KMS-11 (cell line): ENCODE results near the gene SLC2A9.

Source experiments
- H2AFZ ChIP-seq: fragments of 200-600 bp; sonication (generic); 2 replicates; pipeline ENCODE4 v1.6.1; 2016; ENCODE audit warnings: antibody characterized with exemption, mixed run types, low read depth
- H3K27ac ChIP-seq: fragments of 200-600 bp; sonication (generic); 2 replicates; pipeline ENCODE4 v1.6.1; 2016; ENCODE audit warnings: mild to moderate bottlenecking, mixed run types
- H3K27me3 ChIP-seq: fragments of 200-600 bp; sonication (generic); 2 replicates; pipeline ENCODE4 v1.6.1; 2017; ENCODE audit warnings: mild to moderate bottlenecking, low read depth, mixed run types, moderate library complexity; ENCODE audit not compliant: insufficient read depth
- H3K36me3 ChIP-seq: fragments of 200-600 bp; sonication (generic); 2 replicates; pipeline ENCODE4 v1.6.1; 2017; ENCODE audit warnings: mild to moderate bottlenecking, mixed run types; ENCODE audit not compliant: insufficient read depth
- H3K4me1 ChIP-seq: fragments of 200-600 bp; sonication (generic); 2 replicates; pipeline ENCODE4 v1.6.1; 2016; ENCODE audit warnings: mild to moderate bottlenecking, low read depth, mixed run types; ENCODE audit not compliant: poor library complexity, severe bottlenecking
- H3K4me2 ChIP-seq: fragments of 200-600 bp; sonication (generic); 2 replicates; pipeline ENCODE4 v1.7.0; 2016; ENCODE audit warnings: mild to moderate bottlenecking, mixed run types
- H3K4me3 ChIP-seq: fragments of 200-600 bp; sonication (generic); IDR thresholded peaks from 2 replicates; pipeline ENCODE4 v1.6.1; 2017; ENCODE audit warnings: low read depth, low read length, mixed read lengths; ENCODE audit not compliant: insufficient read depth
- H3K79me2 ChIP-seq: fragments of 200-600 bp; sonication (generic); 2 replicates; pipeline ENCODE4 v1.6.1; 2016; ENCODE audit warnings: low read depth, mixed run types; ENCODE audit not compliant: insufficient read depth
- H3K9ac ChIP-seq: fragments of 200-600 bp; sonication (generic); 2 replicates; pipeline ENCODE4 v1.6.1; 2016; ENCODE audit warnings: mild to moderate bottlenecking, mixed run types
- H4K20me1 ChIP-seq: fragments of 200-600 bp; sonication (generic); 2 replicates; pipeline ENCODE4 v1.6.1; 2016; ENCODE audit warnings: mild to moderate bottlenecking, mixed run types; ENCODE audit not compliant: insufficient read depth
- CTCF ChIP-seq: fragments of 200-600 bp; sonication (generic); conservative IDR thresholded peaks from 2 replicates; pipeline ENCODE4 v1.6.1; 2017; ENCODE audit warnings: low read depth, mild to moderate bottlenecking, antibody characterized with exemption, low read length, moderate library complexity, mixed read lengths

SLC2A9 gene

GRCh38 chr4:10056334-10057022 is 35.2 kb upstream of the SLC2A9 start:
- H3K4me1 ChIP-seq = no peaks in the 10 kb centered on the region
- H3K9ac ChIP-seq = no peak overlapping the region
- H4K20me1 ChIP-seq = no peaks in the 10 kb centered on the region
- H3K27me3 ChIP-seq = no peaks in the 10 kb centered on the region
- no peak overlapping the region for H3K27ac ChIP-seq
- no peak overlapping the region for H3K4me3 ChIP-seq
- TF ChIP-seq CTCF = no peak
- H3K4me2 ChIP-seq = no peak overlapping the region
- no peaks in the 10 kb centered on the region for H3K79me2 ChIP-seq
- no peak overlapping the region for H2AFZ ChIP-seq
- no peaks in the 10 kb centered on the region for H3K36me3 ChIP-seq

DNA sequence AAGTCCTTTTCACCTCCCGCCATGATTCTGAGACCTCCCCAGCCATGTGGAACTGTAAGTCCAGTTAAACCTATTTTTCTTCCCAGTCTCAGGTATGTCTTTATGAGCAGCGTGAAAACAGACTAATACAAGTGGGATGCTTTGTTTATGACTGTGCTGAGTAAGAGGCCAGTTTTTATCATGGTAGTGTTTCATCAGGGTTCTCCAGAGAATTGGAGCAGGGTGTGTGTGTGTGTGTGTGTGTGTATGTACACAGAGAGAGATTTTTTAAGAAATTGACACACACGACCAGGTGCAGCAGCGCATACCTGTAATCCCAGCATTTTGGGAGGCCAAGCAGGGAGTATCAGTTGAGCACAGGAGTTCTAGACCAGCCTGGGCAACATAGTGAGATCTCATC is 34.6 kb upstream of the SLC2A9 start:
- H3K4me3 ChIP-seq = no peak overlapping the region
- H3K4me2 ChIP-seq = no peak overlapping the region
- no peaks in the 10 kb centered on the region for H3K4me1 ChIP-seq
- H3K36me3 ChIP-seq = no peaks in the 10 kb centered on the region
- H3K9ac ChIP-seq = no peak overlapping the region
- TF ChIP-seq CTCF = no peak
- no peaks in the 10 kb centered on the region for H3K79me2 ChIP-seq
- no peak overlapping the region for H2AFZ ChIP-seq
- H4K20me1 ChIP-seq = no peaks in the 10 kb centered on the region
- H3K27me3 ChIP-seq = no peaks in the 10 kb centered on the region
- H3K27ac ChIP-seq = no peak overlapping the region

GRCh38 chr4:10054571-10055041 is 33.3 kb upstream of the SLC2A9 start:
- Histone ChIP-seq H3K36me3 (no peaks in the 10 kb centered on the region), H3K27me3 (no peaks in the 10 kb centered on the region), H2AFZ (no peak overlapping the region), H3K27ac (no peak overlapping the region), H3K4me2 (no peak overlapping the region), H3K4me3 (no peak overlapping the region), H3K9ac (no peak overlapping the region), H3K4me1 (no peaks in the 10 kb centered on the region), H3K79me2 (no peaks in the 10 kb centered on the region), H4K20me1 (no peaks in the 10 kb centered on the region)
- TF ChIP-seq CTCF = no peak

DNA sequence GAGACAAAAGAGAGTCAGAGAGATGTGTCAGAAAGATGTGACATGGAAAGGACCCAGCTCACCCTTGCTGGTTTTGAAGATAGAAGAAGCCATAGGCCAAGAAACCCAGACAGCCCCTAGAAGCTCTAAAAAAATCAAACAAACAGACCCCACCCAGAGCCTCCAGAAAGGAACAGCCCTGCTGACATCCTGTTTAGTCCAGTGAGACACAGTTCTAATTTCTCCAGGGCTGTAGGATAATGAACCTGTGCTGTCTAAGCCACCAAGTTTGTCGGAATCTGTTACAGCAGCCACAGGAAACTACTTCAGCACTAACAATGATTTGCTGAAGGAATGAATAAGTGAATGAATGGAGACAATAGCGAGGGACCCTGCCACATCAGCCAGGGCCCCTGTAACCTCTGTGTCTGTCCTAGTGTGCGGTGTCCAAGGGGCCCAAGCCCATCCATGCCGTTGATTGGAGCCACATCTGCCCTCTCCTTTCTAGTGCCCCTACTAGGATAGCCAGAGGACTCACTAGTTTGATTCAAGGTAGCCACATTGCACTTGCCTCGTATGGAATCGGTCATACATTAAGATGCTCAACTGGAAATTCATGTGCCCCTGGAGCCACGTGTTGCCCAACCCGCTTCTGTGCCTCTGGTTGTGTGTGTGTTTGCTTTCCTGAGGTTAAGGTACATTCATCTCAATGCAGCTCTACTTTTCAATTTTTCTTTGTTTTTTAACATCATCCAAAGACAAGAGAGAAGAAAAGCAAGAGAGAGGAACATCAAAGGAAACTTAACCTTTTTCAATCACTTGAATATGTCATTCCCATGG is 32.5 kb upstream of the SLC2A9 start:
- Histone ChIP-seq H3K27me3 (no peaks in the 10 kb centered on the region), H3K36me3 (no peaks in the 10 kb centered on the region), H3K4me1 (no peaks in the 10 kb centered on the region), H3K27ac (no peak overlapping the region), H4K20me1 (no peaks in the 10 kb centered on the region), H3K4me2 (no peak overlapping the region), H3K79me2 (no peaks in the 10 kb centered on the region), H2AFZ (no peak overlapping the region), H3K9ac (no peak overlapping the region), H3K4me3 (no peak overlapping the region)
- no peak for TF ChIP-seq CTCF
